Activated CD4-positive, alpha-beta T cell treated with anti-CD3 and anti-CD28 coated beads for 1 hour (primary cell): Measurements from ENCODE around the gene SS18L1.
A peak's percentile ranks its signal among the peaks of the same experiment; 100 is the strongest.

Experiments
- DNase-seq: peaks from one replicate; pipeline ENCODE4 v3.0.0-alpha.2; 2020

SS18L1 gene

GRCh38 chr20:62216636-62217566 is 73.3 kb downstream of the SS18L1 start:
- no peak for DNase-seq

GRCh38 chr20:62217913-62218773 is 74.6 kb downstream of the SS18L1 start:
- no peak for DNase-seq

GRCh38 chr20:62219101-62219991 is 75.8 kb downstream of the SS18L1 start:
- DNase-seq: no peak

- DNase-seq: peak; percentile 17
Measured at GRCh38 chr20:62219992-62220665, 76.6 kb downstream of the SS18L1 start, which contains the start of gene HRH3. Gene HRH3 (minus strand): TSS chr20:62220278. CDS start chr20:62219970, 308 bp downstream.

GRCh38 chr20:62220666-62221568 is 77.3 kb downstream of the SS18L1 start:
- no peak for DNase-seq

GRCh38 chr20:62222266-62222850 is 78.8 kb downstream of the SS18L1 start:
- no peak for DNase-seq

- DNase-seq: no peak
Measured at GRCh38 chr20:62222972-62223371, 79.4 kb downstream of the SS18L1 start.

- DNase-seq: no peak
Measured at GRCh38 chr20:62223571-62223970, 80.0 kb downstream of the SS18L1 start.

- DNase-seq: no peak
Measured at GRCh38 chr20:62224113-62224855, 80.7 kb downstream of the SS18L1 start.

GRCh38 chr20:62225026-62225425 is 81.5 kb downstream of the SS18L1 start:
- DNase-seq: no peak

- DNase-seq: no peak
Measured at GRCh38 chr20:62225820-62226635, 82.5 kb downstream of the SS18L1 start.

- DNase-seq: no peak
Measured at GRCh38 chr20:62226707-62227590, 83.4 kb downstream of the SS18L1 start.

GRCh38 chr20:62227591-62227976 is 84.0 kb downstream of the SS18L1 start:
- DNase-seq: no peak

GRCh38 chr20:62227977-62228958 is 84.7 kb downstream of the SS18L1 start:
- DNase-seq: no peak

GRCh38 chr20:62228982-62229545 is 85.5 kb downstream of the SS18L1 start:
- no peak for DNase-seq

GRCh38 chr20:62229667-62230066 is 86.1 kb downstream of the SS18L1 start:
- no peak for DNase-seq
